Adipocyte (in vitro differentiated cells): Measurements from ENCODE around the gene SLC39A13.

Source experiments
- DNase-seq: peaks from one replicate; pipeline ENCODE4 v3.0.0-alpha.2; 2015; ENCODE audit warnings: low read depth
- H3K27me3 ChIP-seq: replicated peaks from 2 replicates; pipeline ENCODE4 v1.7.0; 2013; ENCODE audit warnings: mild to moderate bottlenecking, low read length, moderate library complexity; ENCODE audit not compliant: control insufficient read depth, insufficient read depth
- H3K36me3 ChIP-seq: 2 replicates; pipeline ENCODE4 v1.7.0; 2013; ENCODE audit warnings: low read length, mild to moderate bottlenecking, moderate library complexity; ENCODE audit not compliant: control insufficient read depth, insufficient read depth, severe bottlenecking
- H3K4me1 ChIP-seq: 2 replicates; pipeline ENCODE4 v1.7.0; 2013; ENCODE audit warnings: mild to moderate bottlenecking, low read length, moderate library complexity; ENCODE audit not compliant: control insufficient read depth, insufficient read depth
- H3K4me3 ChIP-seq: 2 replicates; pipeline ENCODE4 v1.7.0; 2013; ENCODE audit warnings: mild to moderate bottlenecking, low read length, moderate library complexity
- H3K9ac ChIP-seq: 2 replicates; pipeline ENCODE4 v1.7.0; 2013; ENCODE audit warnings: mild to moderate bottlenecking, low read length, moderate library complexity
- H3K9me3 ChIP-seq: 2 replicates; pipeline ENCODE4 v1.7.0; 2013; ENCODE audit warnings: mild to moderate bottlenecking, low read length, moderate library complexity; ENCODE audit not compliant: control insufficient read depth

Gene SLC39A13

GRCh38 chr11:47417712-47418111 lies 9.3 kb downstream of the SLC39A13 start:
- no peaks in the 10 kb centered on the region for H3K9me3 ChIP-seq
- DNase-seq: no peak
- H3K36me3 ChIP-seq: peaks cover 59% of the 10 kb centered on the region
- H3K4me1 ChIP-seq: peaks cover 53% of the 10 kb centered on the region
- H3K9ac ChIP-seq: peak overlapping the region; percentile 24
- no peaks in the 10 kb centered on the region for H3K27me3 ChIP-seq
- H3K4me3 ChIP-seq: no peak overlapping the region

DNA sequence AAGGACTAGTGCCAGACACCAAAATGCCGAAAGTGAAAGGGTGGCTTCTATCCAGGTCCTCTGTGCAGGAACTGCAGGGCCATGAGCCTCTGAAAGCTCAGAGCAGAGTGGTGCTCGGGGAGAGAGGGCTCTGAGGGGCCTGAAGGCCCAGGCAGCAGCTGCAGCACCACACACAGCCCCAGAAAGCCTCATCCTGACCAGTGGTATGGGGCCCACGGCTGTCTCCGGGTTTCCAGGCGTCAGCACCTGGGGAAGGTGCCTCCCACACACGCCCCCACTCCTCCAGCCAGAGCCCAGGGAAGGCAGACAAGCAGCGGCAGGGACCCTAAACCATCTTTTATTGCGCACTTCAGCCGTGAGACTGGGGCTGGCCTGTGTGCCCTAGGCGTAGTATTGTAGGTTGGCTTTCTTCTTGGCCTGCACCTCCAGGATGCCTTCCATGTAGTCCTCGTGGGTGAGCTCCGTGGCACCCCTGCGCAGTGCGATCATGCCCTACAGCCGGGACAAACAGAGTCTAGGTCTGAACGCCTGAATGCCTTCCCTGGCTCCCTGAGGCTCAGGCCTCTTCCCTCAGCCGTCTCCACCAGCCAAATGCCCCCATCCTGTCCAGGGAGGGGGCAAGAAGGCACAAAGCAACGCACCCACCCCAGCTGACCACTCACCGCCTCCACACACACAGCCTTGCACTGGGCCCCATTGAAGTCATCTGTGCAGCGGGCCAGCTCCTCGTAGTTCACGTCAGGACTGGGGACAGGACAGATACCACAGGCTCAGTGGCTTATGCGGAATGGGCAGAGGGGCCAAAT lies 10.3 kb downstream of the SLC39A13 start:
- no peak overlapping the region for H3K4me3 ChIP-seq
- no peak for DNase-seq
- no peaks in the 10 kb centered on the region for H3K9me3 ChIP-seq
- peak overlapping the region; percentile 24 for H3K9ac ChIP-seq
- peaks cover 67% of the 10 kb centered on the region for H3K36me3 ChIP-seq
- H3K4me1 ChIP-seq: peaks cover 48% of the 10 kb centered on the region
- no peaks in the 10 kb centered on the region for H3K27me3 ChIP-seq

DNA sequence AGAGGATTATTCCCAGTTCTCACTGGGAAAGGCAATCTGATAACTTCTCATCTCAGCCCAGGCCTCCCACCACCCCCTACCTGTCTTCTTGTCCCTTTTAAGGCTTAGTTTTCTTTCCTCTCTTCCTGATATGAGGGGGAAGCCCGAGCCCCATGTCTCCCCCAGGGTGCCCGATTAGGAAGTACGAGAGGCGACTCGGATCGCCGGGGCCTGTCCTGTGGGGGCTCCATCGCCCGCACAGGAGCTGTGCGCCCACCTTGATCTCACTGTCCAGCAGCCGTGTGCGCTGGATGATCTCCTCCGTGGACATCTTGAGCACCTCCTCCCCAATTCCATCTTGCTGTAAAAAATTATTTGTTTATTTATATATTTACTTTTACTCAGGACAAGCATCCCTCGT lies 17.2 kb downstream of the SLC39A13 start:
- Histone ChIP-seq H3K4me1 (peaks cover 14% of the 10 kb centered on the region), H3K9me3 (no peaks in the 10 kb centered on the region), H3K4me3 (peak overlapping the region; percentile 98), H3K27me3 (no peaks in the 10 kb centered on the region), H3K36me3 (peaks cover 37% of the 10 kb centered on the region), H3K9ac (peak overlapping the region; percentile 98)
- peak; percentile 30 for DNase-seq

DNA sequence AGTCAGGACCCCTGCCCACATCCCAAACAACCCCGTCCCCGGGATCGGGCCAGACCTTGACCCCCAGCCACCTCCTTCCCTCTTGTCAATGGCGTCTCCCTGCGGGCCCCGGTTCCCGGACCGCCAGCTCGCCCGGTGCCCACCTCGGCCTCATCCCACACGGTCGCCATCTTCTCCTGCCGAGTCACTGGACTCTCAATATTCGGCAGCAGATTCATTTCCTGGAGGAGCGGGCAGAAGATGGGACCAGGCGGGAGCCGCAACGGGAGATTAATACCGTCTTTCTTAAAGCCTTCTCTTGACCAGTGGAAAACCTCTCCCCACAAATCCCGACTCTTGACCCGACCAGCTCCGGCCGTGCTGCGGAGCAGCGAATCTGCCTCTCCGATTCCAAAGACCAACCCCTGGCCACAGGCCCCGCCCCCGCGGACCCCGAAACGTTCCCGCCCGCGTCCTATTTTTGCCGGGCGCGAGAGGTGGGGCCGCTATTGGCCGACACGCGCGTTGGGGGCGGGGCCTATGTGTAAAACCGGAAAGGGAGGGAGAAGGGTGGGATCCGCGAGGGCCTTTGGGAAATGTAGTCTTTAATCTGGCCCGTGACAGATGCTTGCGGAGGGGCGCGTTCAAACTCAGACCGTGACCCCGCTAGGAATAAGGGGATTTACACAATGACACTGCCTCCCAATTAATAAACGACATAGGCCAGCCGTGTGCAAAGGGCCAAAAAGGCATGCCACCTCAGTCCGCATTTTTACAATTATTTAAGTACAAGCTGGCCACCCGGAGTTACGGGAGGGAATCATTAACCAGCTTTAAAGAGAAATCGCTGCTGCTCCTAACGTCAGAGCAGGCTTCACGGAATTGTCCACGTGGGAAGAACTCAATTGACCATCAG lies 17.9 kb downstream of the SLC39A13 start, which contains the start of gene PSMC3:
Gene PSMC3 (minus strand): TSS at position 378 of the 895 bp plus-strand sequence. CDS start 160 bp downstream, at position 218.
- Histone ChIP-seq H3K9me3 (no peaks in the 10 kb centered on the region), H3K4me1 (peaks cover 14% of the 10 kb centered on the region), H3K27me3 (no peaks in the 10 kb centered on the region), H3K36me3 (peaks cover 32% of the 10 kb centered on the region), H3K9ac (peak within 1 kb of the TSS; percentile 98), H3K4me3 (peak within 1 kb of the TSS; percentile 98)
- peak; percentile 100 for DNase-seq

- H3K4me1 ChIP-seq: peaks cover 9% of the 10 kb centered on the region
- no peaks in the 10 kb centered on the region for H3K9me3 ChIP-seq
- no peak overlapping the region for H3K9ac ChIP-seq
- no peaks in the 10 kb centered on the region for H3K36me3 ChIP-seq
- H3K27me3 ChIP-seq: no peaks in the 10 kb centered on the region
- H3K4me3 ChIP-seq: no peak overlapping the region
- DNase-seq: no peak
Measured at GRCh38 chr11:47430524-47430923, 22.1 kb downstream of the SLC39A13 start.

GRCh38 chr11:47431356-47432083 lies 23.1 kb downstream of the SLC39A13 start:
- Histone ChIP-seq H3K4me3 (no peak overlapping the region), H3K27me3 (no peaks in the 10 kb centered on the region), H3K9ac (no peak overlapping the region), H3K4me1 (peaks cover 9% of the 10 kb centered on the region), H3K36me3 (no peaks in the 10 kb centered on the region), H3K9me3 (no peaks in the 10 kb centered on the region)
- DNase-seq: no peak

DNA sequence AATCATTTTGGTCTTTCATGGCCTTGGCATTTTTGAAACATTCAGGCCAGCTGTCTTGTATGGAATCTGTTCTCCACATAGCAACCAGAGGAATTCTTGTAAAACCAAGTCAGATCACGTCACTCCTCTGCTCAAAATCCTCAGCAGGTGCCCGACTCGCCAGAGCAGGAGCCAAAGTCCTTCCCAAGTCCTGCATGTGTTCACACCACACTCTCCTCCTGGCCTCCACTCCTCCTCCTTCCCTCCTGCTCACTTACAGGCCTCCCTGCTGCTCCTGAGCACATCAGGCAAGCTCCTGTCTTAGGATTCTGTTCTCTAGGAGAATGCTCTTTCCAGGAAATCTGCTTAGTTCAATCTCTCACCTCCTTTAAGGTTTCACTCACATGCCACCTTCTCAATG lies 24.8 kb downstream of the SLC39A13 start:
- Histone ChIP-seq H3K9ac (no peak overlapping the region), H3K9me3 (no peaks in the 10 kb centered on the region), H3K36me3 (no peaks in the 10 kb centered on the region), H3K4me1 (peaks cover 18% of the 10 kb centered on the region), H3K27me3 (no peaks in the 10 kb centered on the region), H3K4me3 (no peak overlapping the region)
- DNase-seq: no peak

DNA sequence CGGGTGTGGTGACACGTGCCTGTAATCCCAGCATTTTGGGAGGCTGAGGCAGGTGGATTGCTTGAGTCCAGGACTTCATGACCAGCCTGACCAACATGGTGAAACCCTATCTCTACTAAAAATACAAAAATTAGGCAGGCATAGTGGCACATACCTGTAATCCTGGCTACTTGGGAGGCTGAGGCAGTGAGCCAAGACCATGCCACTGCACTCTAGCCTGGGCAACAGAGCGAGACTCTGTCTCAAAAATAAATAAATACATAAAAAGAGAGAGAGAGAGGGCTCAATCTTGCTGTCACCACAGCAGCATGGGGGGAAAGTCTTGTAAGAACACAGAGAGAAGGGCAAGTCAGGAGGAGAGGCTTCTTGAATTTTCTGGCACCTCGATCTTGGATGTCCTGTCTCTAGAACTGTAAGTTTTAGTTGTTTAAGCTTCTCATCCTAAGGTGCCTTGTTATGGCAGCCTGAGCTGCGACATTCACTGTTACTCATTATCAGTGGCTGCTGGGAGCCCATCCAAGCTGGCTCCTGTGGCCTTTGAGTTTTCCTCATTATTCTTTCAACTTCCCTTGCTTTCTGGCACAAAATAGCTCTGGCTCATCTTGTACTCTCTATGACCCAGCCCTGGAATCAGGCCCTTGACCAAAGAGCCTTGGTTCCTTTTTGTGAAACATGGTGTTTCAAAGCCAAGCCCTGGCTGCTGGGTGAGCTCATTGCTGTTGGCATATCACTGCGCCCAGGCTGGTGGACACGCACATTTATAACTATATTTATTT lies 25.8 kb downstream of the SLC39A13 start:
- no peaks in the 10 kb centered on the region for H3K36me3 ChIP-seq
- H3K9ac ChIP-seq: peak overlapping the region; percentile 25
- no peak overlapping the region for H3K4me3 ChIP-seq
- DNase-seq: peak; percentile 25
- no peaks in the 10 kb centered on the region for H3K9me3 ChIP-seq
- H3K27me3 ChIP-seq: no peaks in the 10 kb centered on the region
- H3K4me1 ChIP-seq: peaks cover 21% of the 10 kb centered on the region

DNA sequence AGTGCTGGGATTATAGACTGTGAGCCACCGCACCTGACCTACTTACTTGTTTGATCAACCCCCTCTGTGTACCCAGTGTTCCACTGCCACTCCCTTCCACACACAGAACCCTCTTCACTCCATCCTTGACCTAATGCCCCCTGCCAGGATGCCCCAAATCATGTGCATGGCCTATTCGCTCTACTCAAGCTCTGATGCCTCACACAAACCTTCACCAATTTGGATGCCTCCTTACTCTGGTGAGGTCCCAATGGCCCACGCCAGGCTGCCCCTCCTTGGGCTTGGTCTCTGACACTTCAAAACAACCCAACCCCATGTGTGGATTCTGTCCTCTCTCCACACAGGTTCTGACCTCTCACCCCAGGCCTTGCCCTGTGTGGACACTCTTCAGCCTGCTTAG lies 27.3 kb downstream of the SLC39A13 start:
- Histone ChIP-seq H3K4me1 (peaks cover 21% of the 10 kb centered on the region), H3K9me3 (no peaks in the 10 kb centered on the region), H3K27me3 (no peaks in the 10 kb centered on the region), H3K9ac (no peak overlapping the region), H3K36me3 (no peaks in the 10 kb centered on the region), H3K4me3 (no peak overlapping the region)
- no peak for DNase-seq

DNA sequence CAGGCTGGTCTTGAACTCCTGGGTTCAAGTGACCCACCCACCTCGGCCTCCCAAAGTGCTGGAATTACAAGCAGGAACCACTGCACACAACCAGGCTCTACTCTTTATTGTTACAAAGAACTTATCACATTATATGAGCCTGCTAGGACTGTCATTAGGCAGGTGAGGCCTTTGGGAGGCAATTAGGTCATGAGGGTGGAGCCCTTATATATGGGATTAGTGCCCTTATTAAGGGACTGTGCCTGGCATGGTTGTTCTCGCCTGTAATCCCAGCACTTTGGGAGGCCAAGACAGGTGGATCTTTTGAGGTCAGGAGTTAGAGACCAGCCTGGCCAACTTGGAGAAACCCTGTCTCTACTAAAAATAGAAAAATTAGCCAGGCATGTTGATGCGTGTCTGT lies 28.3 kb downstream of the SLC39A13 start:
- Histone ChIP-seq H3K9ac (no peak overlapping the region), H3K4me3 (no peak overlapping the region), H3K9me3 (no peaks in the 10 kb centered on the region), H3K4me1 (peaks cover 21% of the 10 kb centered on the region), H3K27me3 (no peaks in the 10 kb centered on the region), H3K36me3 (no peaks in the 10 kb centered on the region)
- no peak for DNase-seq
